Activated T-cell treated with anti-CD3 and anti-CD28 coated beads, Interleukin-2, amount 50 U/mL, for 72 hours (primary cell): ENCODE data around the gene GXYLT1. TPM values are rescaled to one million over a fixed set of nuclear protein-coding genes. Genes with fewer than 3 reads are reported as not detected.
"Not testable (repeated sequence)": the region's sequence is repeated elsewhere in the genome, so short reads cannot be mapped to it uniquely, and the experiment has no call there.

Experiments used
- ATAC-seq, 2 donors: fragments of 150-1000 bp; cut with Tn5 transposase; replicated peaks in 1 of 2; 2 replicates each; pipeline ENCODE4 v1.10.0; 2021; ENCODE audit warnings: moderate library complexity in 2 of 2, mild to moderate bottlenecking in 1 of 2
- DNase-seq, 2 donors: peaks; one replicate each; pipeline ENCODE4 v3.0.0; 2021 to 2022; ENCODE audit warnings: mixed read lengths in 1 of 2
- H3K27ac Mint-ChIP-seq: one replicate; pipeline ENCODE4 v1.8.0; 2022; ENCODE audit warnings: mild to moderate bottlenecking, moderate library complexity, mixed read lengths
- H3K27me3 Mint-ChIP-seq: one replicate; pipeline ENCODE4 v1.8.0; 2022; ENCODE audit warnings: low read depth, mixed read lengths
- H3K36me3 Mint-ChIP-seq, 2 donors: one replicate each; pipeline ENCODE4 v1.8.0; 2022; ENCODE audit warnings: mixed read lengths in 2 of 2, mild to moderate bottlenecking in 1 of 2; ENCODE audit not compliant: insufficient read depth in 2 of 2
- H3K4me1 Mint-ChIP-seq: one replicate; pipeline ENCODE4 v1.8.0; 2022; ENCODE audit warnings: low read depth, mixed read lengths
- H3K4me3 Mint-ChIP-seq, 2 donors: one replicate each; pipeline ENCODE4 v1.8.0; 2022; ENCODE audit warnings: mild to moderate bottlenecking in 2 of 2, mixed read lengths in 2 of 2, moderate library complexity in 2 of 2
- H3K9me3 Mint-ChIP-seq, 2 donors: one replicate each; pipeline ENCODE4 v1.8.0; 2022; ENCODE audit warnings: mixed read lengths in 2 of 2
- total RNA-seq, 2 donors: library from RNA; stranded (reverse); gene quantifications; one replicate each; pipeline ENCODE4 v1.2.3, GENCODE V29; 2022

The GXYLT1 gene
- total RNA-seq, 2 donors from 2014 or later: 7.2 to 8.4 TPM

GRCh38 chr12:42106791-42107190, 37.9 kb downstream of the GXYLT1 start:
- H3K27me3 Mint-ChIP-seq, H3K4me1 Mint-ChIP-seq, H3K4me3 Mint-ChIP-seq, H3K9me3 Mint-ChIP-seq, ATAC-seq, H3K27ac Mint-ChIP-seq, H3K36me3 Mint-ChIP-seq, DNase-seq: not testable (repeated sequence)

- H3K27ac Mint-ChIP-seq: no peak overlapping the region
- H3K27me3 Mint-ChIP-seq: no peaks in the 10 kb centered on the region
Measured at GRCh38 chr12:42104784-42105183, 39.9 kb downstream of the GXYLT1 start.

GRCh38 chr12:42104087-42104486, 40.6 kb downstream of the GXYLT1 start:
- Mint-ChIP-seq H3K4me3 (no peak overlapping the region), H3K27ac (no peak overlapping the region), H3K9me3 (no peaks in the 10 kb centered on the region), H3K36me3 (no peaks in the 10 kb centered on the region), H3K4me1 (no peaks in the 10 kb centered on the region), H3K27me3 (no peaks in the 10 kb centered on the region)
- DNase-seq (no peak), ATAC-seq (no peak)

More at GRCh38 chr12:42104784-42105183, 39.9 kb downstream of the GXYLT1 start:
- no peak for DNase-seq
- H3K4me3 Mint-ChIP-seq: no peak overlapping the region
- no peaks in the 10 kb centered on the region for H3K9me3 Mint-ChIP-seq
- H3K4me1 Mint-ChIP-seq: no peaks in the 10 kb centered on the region
- no peaks in the 10 kb centered on the region for H3K36me3 Mint-ChIP-seq
- no peak for ATAC-seq

- Mint-ChIP-seq H3K4me1 (peaks cover 4% of the 10 kb centered on the region), H3K27ac (no peak overlapping the region), H3K36me3 (no peaks in the 10 kb centered on the region), H3K9me3 (no peaks in the 10 kb centered on the region), H3K27me3 (no peaks in the 10 kb centered on the region), H3K4me3 (no peak overlapping the region)
- ATAC-seq: no peak
- DNase-seq: no peak
Measured at GRCh38 chr12:42103155-42103554, 41.5 kb downstream of the GXYLT1 start.

GRCh38 chr12:42102720-42103119, 42.0 kb downstream of the GXYLT1 start:
- no peak overlapping the region for H3K4me3 Mint-ChIP-seq
- peaks cover 2 to 3% of the 10 kb centered on the region in 2 donors for H3K36me3 Mint-ChIP-seq
- H3K27ac Mint-ChIP-seq: no peak overlapping the region
- H3K27me3 Mint-ChIP-seq: no peaks in the 10 kb centered on the region
- DNase-seq (no peak), ATAC-seq (no peak)
- H3K9me3 Mint-ChIP-seq: no peaks in the 10 kb centered on the region
- H3K4me1 Mint-ChIP-seq: peaks cover 9% of the 10 kb centered on the region

GRCh38 chr12:42099433-42099832, 45.2 kb downstream of the GXYLT1 start:
- no peak overlapping the region for H3K27ac Mint-ChIP-seq
- peaks cover 3 to 12% of the 10 kb centered on the region in 2 donors for H3K36me3 Mint-ChIP-seq
- no peak overlapping the region for H3K4me3 Mint-ChIP-seq
- H3K4me1 Mint-ChIP-seq: peaks cover 36% of the 10 kb centered on the region
- no peaks in the 10 kb centered on the region for H3K9me3 Mint-ChIP-seq
- no peaks in the 10 kb centered on the region for H3K27me3 Mint-ChIP-seq
- no peak for ATAC-seq
- DNase-seq: no peak

- peak overlapping the region; percentile 92 for H3K27ac Mint-ChIP-seq
- H3K9me3 Mint-ChIP-seq: no peaks in the 10 kb centered on the region
- DNase-seq: peak in 1 of 2 donors; percentile 8
- ATAC-seq: peak; percentile 76 to 86
- H3K36me3 Mint-ChIP-seq: peaks cover 3 to 12% of the 10 kb centered on the region in 2 donors
- peak overlapping the region; percentile 84 to 97 for H3K4me3 Mint-ChIP-seq
- H3K4me1 Mint-ChIP-seq: peaks cover 39% of the 10 kb centered on the region
- H3K27me3 Mint-ChIP-seq: no peaks in the 10 kb centered on the region
Measured at GRCh38 chr12:42097971-42098370, 46.7 kb downstream of the GXYLT1 start.

GRCh38 chr12:42094277-42094676, 50.4 kb downstream of the GXYLT1 start:
- peaks cover 3 to 14% of the 10 kb centered on the region in 2 donors for H3K36me3 Mint-ChIP-seq
- H3K27ac Mint-ChIP-seq: no peak overlapping the region
- H3K4me1 Mint-ChIP-seq: peaks cover 51% of the 10 kb centered on the region
- no peaks in the 10 kb centered on the region for H3K9me3 Mint-ChIP-seq
- ATAC-seq (peak; percentile 89 to 91), DNase-seq (peak; percentile 21 to 36)
- H3K27me3 Mint-ChIP-seq: no peaks in the 10 kb centered on the region
- H3K4me3 Mint-ChIP-seq: peak overlapping the region; percentile 55 to 63

- Mint-ChIP-seq H3K27ac (no peak overlapping the region), H3K36me3 (peaks cover 0 to 8% of the 10 kb centered on the region in 2 donors), H3K4me3 (no peak overlapping the region), H3K27me3 (no peaks in the 10 kb centered on the region), H3K9me3 (no peaks in the 10 kb centered on the region), H3K4me1 (peaks cover 37% of the 10 kb centered on the region)
- ATAC-seq: no peak
- no peak for DNase-seq
Measured at GRCh38 chr12:42091769-42092168, 52.9 kb downstream of the GXYLT1 start.

GRCh38 chr12:42090899-42091298, 53.8 kb downstream of the GXYLT1 start:
- H3K27me3 Mint-ChIP-seq: no peaks in the 10 kb centered on the region
- DNase-seq (no peak), ATAC-seq (no peak)
- H3K9me3 Mint-ChIP-seq: no peaks in the 10 kb centered on the region
- H3K4me1 Mint-ChIP-seq: peaks cover 28% of the 10 kb centered on the region
- no peak overlapping the region for H3K4me3 Mint-ChIP-seq
- H3K27ac Mint-ChIP-seq: no peak overlapping the region
- peaks cover 0 to 6% of the 10 kb centered on the region in 2 donors for H3K36me3 Mint-ChIP-seq

- Mint-ChIP-seq H3K4me1 (peaks cover 5% of the 10 kb centered on the region), H3K36me3 (peaks cover 0 to 2% of the 10 kb centered on the region in 2 donors), H3K27ac (no peak overlapping the region), H3K4me3 (no peak overlapping the region), H3K9me3 (no peaks in the 10 kb centered on the region), H3K27me3 (no peaks in the 10 kb centered on the region)
- DNase-seq (no peak), ATAC-seq (no peak)
Measured at GRCh38 chr12:42086031-42086430, 58.6 kb downstream of the GXYLT1 start.

GRCh38 chr12:42085594-42085993, 59.1 kb downstream of the GXYLT1 start:
- Mint-ChIP-seq H3K4me3 (no peak overlapping the region), H3K9me3 (no peaks in the 10 kb centered on the region), H3K4me1 (peaks cover 5% of the 10 kb centered on the region), H3K36me3 (peaks cover 0 to 2% of the 10 kb centered on the region in 2 donors), H3K27ac (no peak overlapping the region), H3K27me3 (no peaks in the 10 kb centered on the region)
- DNase-seq (no peak), ATAC-seq (no peak)

GRCh38 chr12:42084522-42084921, 60.2 kb downstream of the GXYLT1 start:
- no peaks in the 10 kb centered on the region for H3K9me3 Mint-ChIP-seq
- ATAC-seq (no peak), DNase-seq (no peak)
- no peak overlapping the region for H3K27ac Mint-ChIP-seq
- H3K4me3 Mint-ChIP-seq: no peak overlapping the region
- H3K27me3 Mint-ChIP-seq: no peaks in the 10 kb centered on the region
- peaks cover 5% of the 10 kb centered on the region for H3K4me1 Mint-ChIP-seq
- H3K36me3 Mint-ChIP-seq: peaks cover 0 to 2% of the 10 kb centered on the region in 2 donors

- Mint-ChIP-seq H3K36me3 (no peaks in the 10 kb centered on the region), H3K4me1 (no peaks in the 10 kb centered on the region), H3K9me3 (peaks cover 0 to 2% of the 10 kb centered on the region in 2 donors), H3K4me3 (no peak overlapping the region), H3K27me3 (no peaks in the 10 kb centered on the region), H3K27ac (no peak overlapping the region)
- ATAC-seq: no peak
- DNase-seq: no peak
Measured at GRCh38 chr12:42076976-42077375, 67.7 kb downstream of the GXYLT1 start.
